ENCODE measurements around the gene PCDHGA8.
"Not testable (repeated sequence)": the region's sequence is repeated elsewhere in the genome, so short reads cannot be mapped to it uniquely, and the experiment has no call there.

PCDHGA8 gene

DNA sequence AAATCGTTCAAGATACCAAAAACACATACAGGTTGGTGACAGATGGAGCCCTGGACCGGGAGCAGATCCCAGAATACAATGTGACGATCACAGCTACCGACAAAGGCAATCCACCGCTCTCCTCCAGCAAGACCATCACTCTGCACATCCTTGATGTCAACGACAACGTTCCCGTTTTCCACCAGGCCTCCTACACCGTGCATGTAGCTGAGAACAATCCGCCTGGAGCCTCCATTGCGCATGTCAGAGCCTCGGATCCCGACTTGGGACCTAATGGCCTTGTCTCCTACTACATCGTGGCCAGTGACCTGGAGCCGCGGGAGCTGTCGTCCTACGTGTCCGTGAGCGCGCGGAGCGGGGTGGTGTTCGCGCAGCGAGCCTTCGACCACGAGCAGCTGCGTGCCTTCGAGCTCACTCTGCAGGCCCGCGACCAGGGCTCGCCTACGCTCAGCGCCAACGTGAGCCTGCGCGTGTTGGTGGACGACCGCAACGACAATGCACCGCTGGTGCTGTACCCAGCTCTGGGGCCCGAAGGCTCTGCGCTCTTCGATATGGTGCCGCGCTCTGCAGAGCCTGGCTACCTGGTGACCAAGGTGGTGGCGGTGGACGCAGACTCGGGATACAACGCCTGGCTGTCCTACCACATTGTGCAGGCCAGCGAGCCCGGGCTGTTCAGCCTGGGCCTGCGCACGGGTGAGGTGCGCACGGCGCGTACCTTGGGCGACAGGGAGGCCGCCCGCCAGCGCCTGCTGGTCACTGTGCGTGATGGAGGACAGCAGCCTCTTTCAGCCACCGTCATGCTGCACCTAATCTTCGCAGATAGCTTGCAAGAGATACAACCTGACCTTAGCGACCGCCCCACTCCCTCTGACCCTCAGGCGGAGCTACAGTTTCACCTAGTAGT lies 20.6 kb upstream of the PCDHGA8 start:
- DNase-seq (ENCODE audit: low read depth in 2 of 2) = no peak

DNA sequence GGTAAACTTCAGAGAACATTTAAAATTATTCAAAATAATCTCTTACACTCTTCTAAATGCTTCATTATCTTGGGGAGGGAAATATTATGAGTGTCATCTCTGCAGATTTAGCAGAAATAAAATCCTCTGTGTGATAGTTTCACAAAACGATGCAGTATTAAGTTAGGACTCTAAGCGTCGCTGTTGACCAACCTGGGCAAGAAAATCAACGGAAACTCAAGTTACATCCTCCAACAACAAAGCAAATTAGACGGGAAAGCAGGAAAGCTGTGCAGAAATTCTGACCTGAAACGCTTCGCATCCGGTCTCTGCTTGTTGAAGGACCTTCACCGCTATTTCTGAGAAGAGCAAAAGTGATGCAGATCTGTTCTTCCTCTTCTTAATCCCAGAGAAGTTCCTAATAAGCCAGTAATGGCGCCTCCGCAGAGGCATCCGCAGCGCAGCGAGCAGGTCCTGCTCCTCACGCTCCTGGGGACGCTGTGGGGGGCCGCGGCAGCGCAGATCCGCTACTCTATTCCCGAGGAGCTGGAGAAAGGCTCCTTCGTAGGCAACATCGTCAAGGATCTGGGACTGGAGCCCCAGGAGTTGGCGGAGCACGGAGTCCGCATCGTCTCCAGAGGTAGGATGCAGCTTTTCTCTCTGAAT lies 18.6 kb upstream of the PCDHGA8 start, which contains the start of gene PCDHGA6:
Gene PCDHGA6 (plus strand): TSS at position 219 of the 645 bp plus-strand sequence. CDS start 193 bp downstream, at position 412.
- DNase-seq (ENCODE audit: low read depth in 2 of 2) = no peak

- DNase-seq (ENCODE audit: low read depth in 2 of 2) = no peak
These were observed 17.8 kb upstream of the PCDHGA8 start for GRCh38 chr5:141374627-141375026.

DNA sequence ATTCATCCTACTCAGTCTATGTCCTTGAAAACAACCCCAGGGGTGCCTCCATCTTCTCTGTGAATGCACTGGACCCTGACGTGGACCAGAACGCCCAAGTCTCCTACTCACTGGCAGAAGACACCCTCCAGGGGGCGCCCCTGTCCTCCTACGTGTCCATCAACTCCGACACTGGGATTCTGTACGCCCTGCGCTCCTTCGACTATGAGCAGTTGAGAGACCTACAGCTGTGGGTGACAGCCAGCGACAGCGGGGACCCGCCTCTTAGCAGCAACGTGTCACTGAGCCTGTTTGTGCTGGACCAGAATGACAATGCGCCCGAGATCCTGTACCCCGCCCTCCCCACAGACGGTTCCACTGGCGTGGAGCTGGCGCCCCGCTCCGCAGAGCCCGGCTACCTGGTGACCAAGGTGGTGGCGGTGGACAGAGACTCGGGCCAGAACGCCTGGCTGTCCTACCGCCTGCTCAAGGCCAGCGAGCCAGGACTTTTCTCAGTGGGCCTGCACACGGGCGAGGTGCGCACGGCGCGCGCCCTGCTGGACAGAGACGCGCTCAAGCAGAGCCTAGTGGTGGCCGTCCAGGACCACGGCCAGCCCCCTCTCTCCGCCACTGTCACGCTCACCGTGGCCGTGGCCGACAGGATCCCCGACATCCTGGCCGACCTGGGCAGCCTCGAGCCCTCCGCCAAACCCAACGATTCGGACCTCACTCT lies 16.8 kb upstream of the PCDHGA8 start:
- not testable (repeated sequence) for DNase-seq (ENCODE audit: low read depth in 2 of 2)

DNA sequence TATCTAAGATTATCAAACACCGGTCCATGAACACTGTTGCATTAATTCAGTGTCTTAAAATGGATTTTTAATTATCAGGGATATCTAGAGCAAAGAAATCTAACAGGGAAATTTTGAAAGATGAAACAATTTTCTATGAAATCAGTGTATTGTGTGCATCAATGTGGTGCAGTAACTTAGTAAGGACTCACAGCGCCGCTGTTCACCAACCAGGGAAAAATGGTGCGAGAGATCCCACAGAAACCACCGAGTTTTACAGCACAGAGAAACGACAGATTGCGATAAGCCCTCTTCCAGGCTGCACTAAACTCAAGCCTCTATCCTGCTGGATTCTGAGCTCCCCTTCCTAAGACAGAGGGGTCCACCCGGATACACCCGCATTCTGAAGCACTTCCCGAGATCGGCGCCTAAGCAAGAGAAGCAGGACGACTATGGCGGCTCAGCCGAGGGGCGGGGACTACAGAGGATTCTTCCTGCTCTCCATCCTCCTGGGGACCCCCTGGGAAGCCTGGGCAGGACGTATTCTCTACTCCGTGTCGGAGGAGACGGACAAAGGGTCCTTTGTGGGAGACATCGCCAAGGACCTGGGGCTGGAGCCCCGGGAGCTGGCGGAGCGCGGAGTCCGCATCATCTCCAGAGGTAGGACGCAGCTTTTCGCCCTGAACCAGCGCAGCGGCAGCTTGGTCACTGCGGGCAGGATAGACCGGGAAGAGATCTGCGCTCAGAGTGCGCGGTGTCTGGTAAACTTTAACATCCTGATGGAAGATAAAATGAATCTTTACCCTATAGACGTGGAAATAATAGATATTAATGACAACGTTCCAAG lies 9.8 kb upstream of the PCDHGA8 start, which contains the start of gene PCDHGA7:
Gene PCDHGA7 (plus strand): TSS at position 274 of the 826 bp plus-strand sequence. CDS start 158 bp downstream, at position 432.
- DNase-seq (ENCODE audit: low read depth in 2 of 2) = no peak

GRCh38 chr5:141383345-141383744 lies 9.1 kb upstream of the PCDHGA8 start:
- DNase-seq (ENCODE audit: low read depth in 2 of 2) = no peak

DNA sequence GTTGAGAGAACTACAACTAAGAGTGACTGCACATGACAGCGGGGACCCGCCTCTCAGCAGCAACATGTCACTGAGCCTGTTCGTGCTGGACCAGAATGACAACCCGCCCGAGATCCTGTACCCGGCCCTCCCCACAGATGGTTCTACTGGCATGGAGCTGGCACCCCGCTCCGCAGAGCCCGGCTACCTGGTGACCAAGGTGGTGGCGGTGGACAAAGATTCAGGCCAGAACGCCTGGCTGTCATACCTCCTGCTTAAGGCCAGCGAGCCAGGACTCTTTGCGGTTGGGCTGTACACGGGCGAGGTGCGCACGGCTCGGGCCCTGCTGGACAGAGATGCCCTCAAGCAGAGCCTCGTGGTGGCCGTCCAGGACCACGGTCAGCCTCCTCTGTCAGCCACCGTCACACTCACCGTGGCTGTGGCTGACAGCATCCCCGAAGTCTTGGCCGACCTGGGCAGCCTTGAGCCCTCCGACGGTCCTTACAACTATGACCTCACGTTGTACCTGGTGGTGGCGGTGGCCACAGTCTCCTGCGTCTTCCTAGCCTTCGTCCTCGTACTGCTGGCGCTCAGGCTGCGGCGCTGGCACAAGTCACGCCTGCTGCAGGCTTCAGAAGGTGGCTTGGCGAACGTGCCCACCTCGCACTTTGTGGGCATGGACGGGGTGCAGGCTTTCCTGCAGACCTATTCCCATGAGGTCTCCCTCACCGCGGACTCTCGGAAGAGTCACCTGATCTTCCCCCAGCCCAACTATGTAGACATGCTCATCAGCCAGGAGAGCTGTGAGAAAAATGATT lies 7.8 kb upstream of the PCDHGA8 start:
- DNase-seq (ENCODE audit: low read depth in 2 of 2) = no peak

DNA sequence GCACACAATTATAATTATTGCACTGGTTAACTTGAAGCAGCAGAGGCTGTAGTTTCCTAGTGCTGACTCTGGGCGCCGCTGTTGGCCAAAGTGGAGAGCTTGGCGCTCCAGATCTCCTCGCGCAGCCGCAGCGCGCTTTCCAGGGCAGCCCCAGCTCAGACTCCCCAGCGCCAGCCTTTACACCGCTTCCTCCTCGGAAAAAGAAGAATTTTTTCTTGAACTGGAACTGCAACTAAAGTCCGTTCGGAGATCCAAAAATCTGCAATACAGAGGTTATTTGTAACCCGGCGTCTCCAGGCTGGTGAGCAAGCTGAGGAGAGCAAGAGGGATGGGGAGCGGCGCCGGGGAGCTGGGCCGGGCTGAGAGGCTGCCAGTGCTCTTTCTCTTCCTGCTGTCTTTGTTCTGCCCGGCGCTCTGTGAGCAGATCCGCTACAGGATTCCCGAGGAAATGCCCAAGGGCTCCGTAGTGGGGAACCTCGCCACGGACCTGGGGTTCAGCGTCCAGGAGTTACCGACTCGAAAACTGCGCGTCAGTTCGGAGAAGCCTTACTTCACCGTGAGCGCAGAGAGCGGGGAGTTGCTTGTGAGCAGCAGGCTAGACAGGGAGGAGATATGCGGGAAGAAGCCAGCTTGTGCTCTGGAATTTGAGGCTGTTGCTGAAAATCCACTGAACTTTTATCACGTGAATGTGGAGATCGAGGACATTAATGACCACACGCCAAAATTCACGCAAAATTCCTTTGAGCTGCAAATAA lies 4.7 kb upstream of the PCDHGA8 start, which contains the start of gene PCDHGB4:
Gene PCDHGB4 (plus strand): TSS at position 142 of the 755 bp plus-strand sequence. CDS start 187 bp downstream, at position 329.
- not testable (repeated sequence) for DNase-seq (ENCODE audit: low read depth in 2 of 2)

DNA sequence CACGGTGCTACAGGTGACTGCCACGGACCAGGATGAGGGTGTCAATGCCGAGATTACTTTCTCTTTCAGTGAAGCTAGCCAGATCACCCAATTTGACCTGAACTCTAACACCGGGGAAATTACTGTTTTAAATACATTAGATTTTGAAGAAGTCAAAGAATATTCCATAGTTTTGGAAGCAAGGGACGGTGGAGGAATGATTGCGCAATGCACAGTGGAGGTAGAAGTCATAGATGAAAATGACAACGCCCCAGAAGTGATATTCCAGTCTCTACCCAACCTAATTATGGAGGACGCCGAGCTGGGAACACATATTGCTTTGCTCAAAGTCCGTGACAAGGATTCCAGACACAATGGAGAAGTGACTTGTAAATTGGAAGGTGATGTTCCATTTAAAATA lies 3.8 kb upstream of the PCDHGA8 start:
- DNase-seq (ENCODE audit: low read depth in 2 of 2) = no peak

- DNase-seq (ENCODE audit: low read depth in 2 of 2) = no peak
These were observed 3.0 kb upstream of the PCDHGA8 start for GRCh38 chr5:141389153-141390042.

- DNase-seq (ENCODE audit: low read depth in 2 of 2) = no peak
These were observed 834 bp downstream of the PCDHGA8 start for GRCh38 chr5:141393267-141393666.

- DNase-seq (ENCODE audit: low read depth in 2 of 2) = not testable (repeated sequence)
These were observed 2.2 kb downstream of the PCDHGA8 start for GRCh38 chr5:141394401-141395187.

DNA sequence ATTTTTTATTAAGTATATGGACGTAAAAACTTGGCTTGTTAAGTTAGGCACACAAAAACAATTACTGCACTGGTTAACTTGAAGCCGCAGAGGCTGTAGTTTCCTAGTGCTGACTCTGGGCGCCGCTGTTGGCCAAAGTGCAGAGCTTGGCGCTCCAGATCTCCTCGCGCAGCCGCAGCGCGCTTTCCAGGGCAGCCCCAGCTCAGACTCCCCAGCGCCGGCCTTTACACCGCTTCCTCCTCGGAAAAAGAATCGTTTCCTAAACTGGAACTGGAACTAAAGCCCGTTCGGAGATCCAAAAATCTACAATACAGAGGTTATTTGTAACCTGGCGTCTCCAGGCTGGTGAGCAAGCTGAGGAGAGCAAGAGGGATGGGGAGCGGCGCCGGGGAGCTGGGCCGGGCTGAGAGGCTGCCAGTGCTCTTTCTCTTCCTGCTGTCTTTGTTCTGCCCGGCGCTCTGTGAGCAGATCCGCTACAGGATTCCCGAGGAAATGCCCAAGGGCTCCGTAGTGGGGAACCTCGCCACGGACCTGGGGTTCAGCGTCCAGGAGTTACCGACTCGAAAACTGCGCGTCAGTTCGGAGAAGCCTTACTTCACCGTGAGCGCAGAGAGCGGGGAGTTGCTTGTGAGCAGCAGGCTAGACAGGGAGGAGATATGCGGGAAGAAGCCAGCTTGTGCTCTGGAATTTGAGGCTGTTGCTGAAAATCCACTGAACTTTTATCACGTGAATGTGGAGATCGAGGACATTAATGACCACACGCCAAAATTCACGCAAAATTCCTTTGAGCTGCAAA lies 5.5 kb downstream of the PCDHGA8 start, which contains the start of gene PCDHGB5:
Gene PCDHGB5 (plus strand): TSS at position 192 of the 796 bp plus-strand sequence. CDS start 181 bp downstream, at position 373.
- DNase-seq (ENCODE audit: low read depth in 2 of 2) = not testable (repeated sequence)

GRCh38 chr5:141398608-141399007 lies 6.2 kb downstream of the PCDHGA8 start:
- DNase-seq (ENCODE audit: low read depth in 2 of 2) = no peak

DNA sequence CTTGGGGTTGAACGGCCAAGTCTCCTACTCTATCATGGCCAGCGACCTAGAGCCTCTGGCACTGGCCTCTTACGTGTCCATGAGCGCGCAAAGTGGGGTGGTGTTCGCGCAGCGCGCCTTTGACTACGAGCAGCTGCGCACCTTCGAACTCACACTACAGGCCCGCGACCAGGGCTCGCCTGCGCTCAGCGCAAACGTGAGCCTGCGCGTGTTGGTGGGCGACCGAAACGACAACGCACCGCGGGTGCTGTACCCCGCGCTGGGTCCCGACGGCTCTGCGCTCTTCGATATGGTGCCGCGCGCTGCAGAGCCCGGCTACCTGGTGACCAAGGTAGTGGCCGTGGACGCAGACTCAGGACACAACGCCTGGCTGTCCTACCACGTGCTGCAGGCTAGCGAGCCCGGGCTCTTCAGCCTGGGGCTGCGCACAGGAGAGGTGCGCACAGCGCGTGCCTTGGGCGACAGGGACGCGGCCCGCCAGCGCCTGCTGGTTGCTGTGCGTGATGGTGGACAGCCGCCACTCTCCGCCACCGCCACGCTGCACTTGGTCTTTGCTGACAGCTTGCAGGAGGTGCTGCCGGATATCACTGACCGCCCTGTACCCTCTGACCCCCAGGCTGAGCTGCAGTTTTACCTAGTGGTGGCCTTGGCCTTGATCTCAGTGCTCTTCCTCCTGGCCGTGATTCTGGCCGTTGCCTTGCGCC lies 7.3 kb downstream of the PCDHGA8 start:
- no peak for DNase-seq (ENCODE audit: low read depth in 2 of 2)

Data from stimulated activated CD4-positive, alpha-beta T cell treated with anti-CD3 and anti-CD28 coated beads, Interleukin-4, amount 100 ng/mL, for 48 hours (primary cell).